GM23338 (cell line): Measurements from ENCODE around the gene STARD3.

Source experiments
- CREB1 ChIP-seq: fragments of 250-450 bp; sonication (Bioruptor Pico); IDR thresholded peaks from 2 replicates; pipeline ENCODE4 v1.5.0; 2020; ENCODE audit warnings: low read depth, mild to moderate bottlenecking, moderate library complexity
- EZH2 ChIP-seq: fragments of 200-600 bp; sonication (generic); IDR thresholded peaks from one replicate; pipeline ENCODE4 v1.8.0; 2017; ENCODE audit warnings: antibody characterized with exemption, mild to moderate bottlenecking, low read depth; ENCODE audit not compliant: unreplicated experiment
- EZH2phosphoT487 ChIP-seq: fragments of 200-600 bp; sonication (generic); IDR thresholded peaks from one replicate; pipeline ENCODE4 v1.8.1; 2018; ENCODE audit warnings: antibody characterized with exemption; ENCODE audit not compliant: unreplicated experiment
- JUNB ChIP-seq: IDR thresholded peaks from one replicate; pipeline ENCODE4 v1.6.1; 2016; ENCODE audit warnings: antibody characterized with exemption; ENCODE audit not compliant: unreplicated experiment
- POLR2AphosphoS5 ChIP-seq: IDR thresholded peaks from 2 replicates; pipeline ENCODE4 v1.6.1; 2016; ENCODE audit warnings: antibody characterized with exemption, low read depth
- STAT1 ChIP-seq: IDR thresholded peaks from one replicate; pipeline ENCODE4 v1.6.1; 2016; ENCODE audit warnings: antibody characterized with exemption; ENCODE audit not compliant: unreplicated experiment
- TF ChIP-seq, protein P1 (sequence below), 2 experiments: fragments of 200-600 bp in 1 of 2; sonication (generic) in 1 of 2; conservative IDR thresholded peaks; 2 replicates each; pipeline versions ENCODE4 v1.5.1 to v1.6.1; 2016 to 2017; ENCODE audit warnings: antibody characterized with exemption in 2 of 2, low read depth in 2 of 2, mild to moderate bottlenecking in 2 of 2, moderate library complexity in 1 of 2
- TF ChIP-seq, protein P2 (sequence below): IDR thresholded peaks from one replicate; pipeline ENCODE4 v1.6.1; 2018; ENCODE audit warnings: antibody characterized with exemption; ENCODE audit not compliant: unreplicated experiment
- TF ChIP-seq, protein P3 (sequence below): fragments of 250-450 bp; sonication (Bioruptor Pico); IDR thresholded peaks from 2 replicates; pipeline ENCODE4 v1.5.0; 2020; ENCODE audit warnings: mild to moderate bottlenecking, moderate library complexity
- TF ChIP-seq, protein P4 (sequence below): IDR thresholded peaks from 2 replicates; pipeline ENCODE4 v1.6.1; 2016; ENCODE audit warnings: antibody characterized with exemption

DNA sequence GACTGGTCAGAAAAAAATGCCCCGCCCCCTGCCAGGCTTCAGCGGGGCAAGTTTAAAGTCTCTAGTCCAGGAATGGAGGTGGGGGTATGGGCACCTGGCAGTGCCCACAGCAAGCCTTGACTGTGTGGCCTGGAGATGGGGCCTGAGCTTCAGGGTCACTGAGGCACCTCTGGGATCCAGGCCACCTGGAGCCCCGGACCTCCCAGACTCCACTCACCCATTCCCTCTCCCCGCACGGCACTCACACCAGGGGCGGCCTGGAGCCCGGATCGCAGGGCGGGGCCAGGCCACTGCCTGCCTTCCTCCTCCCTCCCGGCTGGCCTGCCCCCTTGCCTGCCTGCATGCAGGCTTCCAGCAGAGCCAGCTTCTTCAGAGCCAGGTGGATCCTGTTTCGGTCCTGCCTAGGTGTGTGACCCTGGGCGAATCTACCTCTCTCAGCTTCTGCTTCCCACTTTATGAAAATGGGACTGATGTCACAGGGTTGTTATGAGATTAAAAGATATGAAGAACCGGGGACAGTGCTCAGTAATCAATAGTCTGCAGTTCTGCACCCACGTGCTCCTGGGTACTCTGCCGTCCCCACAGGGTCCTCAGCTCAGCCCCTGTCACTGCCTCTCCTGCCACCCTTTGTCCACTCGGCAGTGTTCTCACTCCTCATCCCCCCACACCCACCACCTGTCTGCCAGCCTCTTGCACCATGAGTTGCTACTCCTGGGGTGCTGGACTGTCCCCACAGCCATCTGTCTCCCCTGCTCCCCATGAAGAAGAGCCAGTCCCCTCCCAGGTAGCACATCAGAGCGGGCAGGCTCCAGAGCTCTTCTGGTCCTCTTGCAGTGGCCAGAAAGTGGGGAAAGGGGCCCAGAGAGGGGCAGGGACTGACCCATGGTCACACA is 27.0 kb downstream of the STARD3 start:
- TF ChIP-seq, protein P1, sequence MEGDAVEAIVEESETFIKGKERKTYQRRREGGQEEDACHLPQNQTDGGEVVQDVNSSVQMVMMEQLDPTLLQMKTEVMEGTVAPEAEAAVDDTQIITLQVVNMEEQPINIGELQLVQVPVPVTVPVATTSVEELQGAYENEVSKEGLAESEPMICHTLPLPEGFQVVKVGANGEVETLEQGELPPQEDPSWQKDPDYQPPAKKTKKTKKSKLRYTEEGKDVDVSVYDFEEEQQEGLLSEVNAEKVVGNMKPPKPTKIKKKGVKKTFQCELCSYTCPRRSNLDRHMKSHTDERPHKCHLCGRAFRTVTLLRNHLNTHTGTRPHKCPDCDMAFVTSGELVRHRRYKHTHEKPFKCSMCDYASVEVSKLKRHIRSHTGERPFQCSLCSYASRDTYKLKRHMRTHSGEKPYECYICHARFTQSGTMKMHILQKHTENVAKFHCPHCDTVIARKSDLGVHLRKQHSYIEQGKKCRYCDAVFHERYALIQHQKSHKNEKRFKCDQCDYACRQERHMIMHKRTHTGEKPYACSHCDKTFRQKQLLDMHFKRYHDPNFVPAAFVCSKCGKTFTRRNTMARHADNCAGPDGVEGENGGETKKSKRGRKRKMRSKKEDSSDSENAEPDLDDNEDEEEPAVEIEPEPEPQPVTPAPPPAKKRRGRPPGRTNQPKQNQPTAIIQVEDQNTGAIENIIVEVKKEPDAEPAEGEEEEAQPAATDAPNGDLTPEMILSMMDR (conservative IDR thresholded peaks at IDR 0.05; ENCODE audit: low read depth in 2 of 2) = 0 out of 4 replicates have a peak, but pooled peaks of 1 of the 2 experiments have one; percentile 3
- no peak for TF ChIP-seq JUNB
- no peak for TF ChIP-seq CREB1 (CRISPR knock-in tag)
- TF ChIP-seq POLR2AphosphoS5 = peak; percentile 38
- TF ChIP-seq, protein P2, sequence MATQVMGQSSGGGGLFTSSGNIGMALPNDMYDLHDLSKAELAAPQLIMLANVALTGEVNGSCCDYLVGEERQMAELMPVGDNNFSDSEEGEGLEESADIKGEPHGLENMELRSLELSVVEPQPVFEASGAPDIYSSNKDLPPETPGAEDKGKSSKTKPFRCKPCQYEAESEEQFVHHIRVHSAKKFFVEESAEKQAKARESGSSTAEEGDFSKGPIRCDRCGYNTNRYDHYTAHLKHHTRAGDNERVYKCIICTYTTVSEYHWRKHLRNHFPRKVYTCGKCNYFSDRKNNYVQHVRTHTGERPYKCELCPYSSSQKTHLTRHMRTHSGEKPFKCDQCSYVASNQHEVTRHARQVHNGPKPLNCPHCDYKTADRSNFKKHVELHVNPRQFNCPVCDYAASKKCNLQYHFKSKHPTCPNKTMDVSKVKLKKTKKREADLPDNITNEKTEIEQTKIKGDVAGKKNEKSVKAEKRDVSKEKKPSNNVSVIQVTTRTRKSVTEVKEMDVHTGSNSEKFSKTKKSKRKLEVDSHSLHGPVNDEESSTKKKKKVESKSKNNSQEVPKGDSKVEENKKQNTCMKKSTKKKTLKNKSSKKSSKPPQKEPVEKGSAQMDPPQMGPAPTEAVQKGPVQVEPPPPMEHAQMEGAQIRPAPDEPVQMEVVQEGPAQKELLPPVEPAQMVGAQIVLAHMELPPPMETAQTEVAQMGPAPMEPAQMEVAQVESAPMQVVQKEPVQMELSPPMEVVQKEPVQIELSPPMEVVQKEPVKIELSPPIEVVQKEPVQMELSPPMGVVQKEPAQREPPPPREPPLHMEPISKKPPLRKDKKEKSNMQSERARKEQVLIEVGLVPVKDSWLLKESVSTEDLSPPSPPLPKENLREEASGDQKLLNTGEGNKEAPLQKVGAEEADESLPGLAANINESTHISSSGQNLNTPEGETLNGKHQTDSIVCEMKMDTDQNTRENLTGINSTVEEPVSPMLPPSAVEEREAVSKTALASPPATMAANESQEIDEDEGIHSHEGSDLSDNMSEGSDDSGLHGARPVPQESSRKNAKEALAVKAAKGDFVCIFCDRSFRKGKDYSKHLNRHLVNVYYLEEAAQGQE = no peak
- TF ChIP-seq EZH2 = no peak
- no peak for TF ChIP-seq EZH2phosphoT487
- TF ChIP-seq, protein P3, sequence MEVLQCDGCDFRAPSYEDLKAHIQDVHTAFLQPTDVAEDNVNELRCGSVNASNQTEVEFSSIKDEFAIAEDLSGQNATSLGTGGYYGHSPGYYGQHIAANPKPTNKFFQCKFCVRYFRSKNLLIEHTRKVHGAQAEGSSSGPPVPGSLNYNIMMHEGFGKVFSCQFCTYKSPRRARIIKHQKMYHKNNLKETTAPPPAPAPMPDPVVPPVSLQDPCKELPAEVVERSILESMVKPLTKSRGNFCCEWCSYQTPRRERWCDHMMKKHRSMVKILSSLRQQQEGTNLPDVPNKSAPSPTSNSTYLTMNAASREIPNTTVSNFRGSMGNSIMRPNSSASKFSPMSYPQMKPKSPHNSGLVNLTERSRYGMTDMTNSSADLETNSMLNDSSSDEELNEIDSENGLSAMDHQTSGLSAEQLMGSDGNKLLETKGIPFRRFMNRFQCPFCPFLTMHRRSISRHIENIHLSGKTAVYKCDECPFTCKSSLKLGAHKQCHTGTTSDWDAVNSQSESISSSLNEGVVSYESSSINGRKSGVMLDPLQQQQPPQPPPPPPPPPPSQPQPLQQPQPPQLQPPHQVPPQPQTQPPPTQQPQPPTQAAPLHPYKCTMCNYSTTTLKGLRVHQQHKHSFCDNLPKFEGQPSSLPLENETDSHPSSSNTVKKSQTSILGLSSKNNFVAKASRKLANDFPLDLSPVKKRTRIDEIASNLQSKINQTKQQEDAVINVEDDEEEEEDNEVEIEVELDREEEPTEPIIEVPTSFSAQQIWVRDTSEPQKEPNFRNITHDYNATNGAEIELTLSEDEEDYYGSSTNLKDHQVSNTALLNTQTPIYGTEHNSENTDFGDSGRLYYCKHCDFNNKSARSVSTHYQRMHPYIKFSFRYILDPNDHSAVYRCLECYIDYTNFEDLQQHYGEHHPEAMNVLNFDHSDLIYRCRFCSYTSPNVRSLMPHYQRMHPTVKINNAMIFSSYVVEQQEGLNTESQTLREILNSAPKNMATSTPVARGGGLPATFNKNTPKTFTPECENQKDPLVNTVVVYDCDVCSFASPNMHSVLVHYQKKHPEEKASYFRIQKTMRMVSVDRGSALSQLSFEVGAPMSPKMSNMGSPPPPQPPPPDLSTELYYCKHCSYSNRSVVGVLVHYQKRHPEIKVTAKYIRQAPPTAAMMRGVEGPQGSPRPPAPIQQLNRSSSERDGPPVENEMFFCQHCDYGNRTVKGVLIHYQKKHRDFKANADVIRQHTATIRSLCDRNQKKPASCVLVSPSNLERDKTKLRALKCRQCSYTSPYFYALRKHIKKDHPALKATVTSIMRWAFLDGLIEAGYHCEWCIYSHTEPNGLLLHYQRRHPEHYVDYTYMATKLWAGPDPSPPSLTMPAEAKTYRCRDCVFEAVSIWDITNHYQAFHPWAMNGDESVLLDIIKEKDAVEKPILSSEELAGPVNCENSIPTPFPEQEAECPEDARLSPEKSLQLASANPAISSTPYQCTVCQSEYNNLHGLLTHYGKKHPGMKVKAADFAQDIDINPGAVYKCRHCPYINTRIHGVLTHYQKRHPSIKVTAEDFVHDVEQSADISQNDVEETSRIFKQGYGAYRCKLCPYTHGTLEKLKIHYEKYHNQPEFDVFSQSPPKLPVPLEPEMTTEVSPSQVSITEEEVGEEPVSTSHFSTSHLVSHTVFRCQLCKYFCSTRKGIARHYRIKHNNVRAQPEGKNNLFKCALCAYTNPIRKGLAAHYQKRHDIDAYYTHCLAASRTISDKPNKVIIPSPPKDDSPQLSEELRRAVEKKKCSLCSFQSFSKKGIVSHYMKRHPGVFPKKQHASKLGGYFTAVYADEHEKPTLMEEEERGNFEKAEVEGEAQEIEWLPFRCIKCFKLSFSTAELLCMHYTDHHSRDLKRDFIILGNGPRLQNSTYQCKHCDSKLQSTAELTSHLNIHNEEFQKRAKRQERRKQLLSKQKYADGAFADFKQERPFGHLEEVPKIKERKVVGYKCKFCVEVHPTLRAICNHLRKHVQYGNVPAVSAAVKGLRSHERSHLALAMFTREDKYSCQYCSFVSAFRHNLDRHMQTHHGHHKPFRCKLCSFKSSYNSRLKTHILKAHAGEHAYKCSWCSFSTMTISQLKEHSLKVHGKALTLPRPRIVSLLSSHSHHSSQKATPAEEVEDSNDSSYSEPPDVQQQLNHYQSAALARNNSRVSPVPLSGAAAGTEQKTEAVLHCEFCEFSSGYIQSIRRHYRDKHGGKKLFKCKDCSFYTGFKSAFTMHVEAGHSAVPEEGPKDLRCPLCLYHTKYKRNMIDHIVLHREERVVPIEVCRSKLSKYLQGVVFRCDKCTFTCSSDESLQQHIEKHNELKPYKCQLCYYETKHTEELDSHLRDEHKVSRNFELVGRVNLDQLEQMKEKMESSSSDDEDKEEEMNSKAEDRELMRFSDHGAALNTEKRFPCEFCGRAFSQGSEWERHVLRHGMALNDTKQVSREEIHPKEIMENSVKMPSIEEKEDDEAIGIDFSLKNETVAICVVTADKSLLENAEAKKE (CRISPR knock-in tag) = no peak
- TF ChIP-seq, protein P4, sequence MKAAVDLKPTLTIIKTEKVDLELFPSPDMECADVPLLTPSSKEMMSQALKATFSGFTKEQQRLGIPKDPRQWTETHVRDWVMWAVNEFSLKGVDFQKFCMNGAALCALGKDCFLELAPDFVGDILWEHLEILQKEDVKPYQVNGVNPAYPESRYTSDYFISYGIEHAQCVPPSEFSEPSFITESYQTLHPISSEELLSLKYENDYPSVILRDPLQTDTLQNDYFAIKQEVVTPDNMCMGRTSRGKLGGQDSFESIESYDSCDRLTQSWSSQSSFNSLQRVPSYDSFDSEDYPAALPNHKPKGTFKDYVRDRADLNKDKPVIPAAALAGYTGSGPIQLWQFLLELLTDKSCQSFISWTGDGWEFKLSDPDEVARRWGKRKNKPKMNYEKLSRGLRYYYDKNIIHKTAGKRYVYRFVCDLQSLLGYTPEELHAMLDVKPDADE = no peak
- no peak for TF ChIP-seq STAT1
